ENCODE data around the gene CPN2. TPM values are rescaled to one million over a fixed set of nuclear protein-coding genes. Genes with fewer than 3 reads are reported as not detected.

The CPN2 gene
- total RNA-seq, 1 experiment from 2014 or later, result not detected

GRCh38 chr3:194330160-194330559, 21.0 kb downstream of the CPN2 start:
- Histone ChIP-seq H3K9me3 (ENCODE audit: control insufficient read depth, low read depth, low read length) (no peaks in the 10 kb centered on the region), H2AFZ (ENCODE audit: low read length) (no peak overlapping the region), H4K5ac (ENCODE audit: insufficient read length, low read depth, low read length) (no peak overlapping the region), H3K4me2 (ENCODE audit: insufficient read depth, insufficient read length, low read length) (no peak overlapping the region), H3K23me2 (ENCODE audit: insufficient read length, low read depth, low read length, poor library complexity, severe bottlenecking) (peaks cover 5% of the 10 kb centered on the region), H2BK12ac (ENCODE audit: insufficient read length, low read depth, low read length) (no peak overlapping the region), H3K23ac (ENCODE audit: insufficient read length, low read depth, low read length) (no peak overlapping the region), H2BK120ac (ENCODE audit: low read depth, low read length, poor library complexity, severe bottlenecking) (no peak overlapping the region), H2BK15ac (ENCODE audit: low read depth, low read length) (no peak overlapping the region), H4K20me1 (ENCODE audit: control insufficient read depth, insufficient read depth, insufficient read length) (peaks cover 5% of the 10 kb centered on the region), H4K8ac (replicated peaks; ENCODE audit: insufficient read length, low read depth, low read length) (no peak overlapping the region), H3K18ac (ENCODE audit: insufficient read length, low read depth, low read length) (no peak overlapping the region), H3K14ac (ENCODE audit: insufficient read depth, low read length) (no peak overlapping the region), H3K9ac (ENCODE audit: extremely low read depth, insufficient read length, low read length) (no peak overlapping the region), H3K4me1 (ENCODE audit: insufficient read depth, low read length) (no peaks in the 10 kb centered on the region), H3K79me1 (ENCODE audit: insufficient read depth, low read depth, low read length, poor library complexity, severe bottlenecking) (no peaks in the 10 kb centered on the region), H2BK20ac (ENCODE audit: low read depth, low read length, poor library complexity, severe bottlenecking) (no peak overlapping the region), H3K56ac (ENCODE audit: insufficient read length, low read depth, low read length) (no peak overlapping the region), H2AK5ac (ENCODE audit: insufficient read length, low read length) (no peak overlapping the region), H3K27ac (ENCODE audit: insufficient read length, low read depth, low read length) (no peak overlapping the region), H2BK5ac (ENCODE audit: insufficient read length, low read length) (no peak overlapping the region), H3K4ac (ENCODE audit: low read depth, low read length) (no peak overlapping the region), H4K91ac (ENCODE audit: insufficient read length, low read depth, low read length) (no peak overlapping the region), H3K79me2 (ENCODE audit: insufficient read depth, low read length) (no peaks in the 10 kb centered on the region), H3K27me3 (ENCODE audit: insufficient read depth, low read length) (peaks cover 11% of the 10 kb centered on the region; the same call in 1 of the 2 replicates), H3T11ph (ENCODE audit: low read length) (no peak overlapping the region)
- Mint-ChIP-seq H3K4me1 (peaks cover 17 to 24% of the 10 kb centered on the region in 2 experiments), H3K4me3 (no peak overlapping the region), H3K27ac (no peak overlapping the region), H3K9me3 (no peaks in the 10 kb centered on the region; a peak in 1 of 5 replicates), H3K27me3 (ENCODE audit: low read depth) (peaks cover 39% of the 10 kb centered on the region), H3K36me3 (ENCODE audit: insufficient read depth in 1 of 3, low read depth in 3 of 3) (no peaks in the 10 kb centered on the region; a peak in 1 of 7 replicates)
- DNase-seq, result no peak
- no CpG with 5 or more reads among the region's 10 CpGs for WGBS (ENCODE audit: extremely low coverage, insufficient read length, low lambda C conversion rate)
- TF ChIP-seq CTCF (conservative IDR thresholded peaks at IDR 0.05), result no peak

Data from H9 (cell line).